HG03175 (cell line): ENCODE results near the gene ELOVL4.

Experiments used
- ATAC-seq: cut with Tn5 transposase; IDR thresholded peaks from one replicate; pipeline ENCODE4 v1.9.1; 2021; ENCODE audit warnings: mild to moderate bottlenecking, moderate library complexity; ENCODE audit not compliant: unreplicated experiment

ELOVL4 gene

GRCh38 chr6:79913369-79913768 lies 34.0 kb downstream of the ELOVL4 start:
- ATAC-seq, result no peak

- ATAC-seq, result no peak
Measured at GRCh38 chr6:79911992-79912391, 35.4 kb downstream of the ELOVL4 start.

GRCh38 chr6:79909517-79909916 lies 37.8 kb downstream of the ELOVL4 start:
- no peak for ATAC-seq

GRCh38 chr6:79902046-79902445 lies 45.3 kb downstream of the ELOVL4 start:
- ATAC-seq, result no peak

- no peak for ATAC-seq
Measured at GRCh38 chr6:79898076-79898475, 49.3 kb downstream of the ELOVL4 start.

- ATAC-seq, result no peak
Measured at GRCh38 chr6:79896075-79896449, 51.3 kb downstream of the ELOVL4 start.

GRCh38 chr6:79895382-79896074 lies 51.8 kb downstream of the ELOVL4 start:
- no peak for ATAC-seq

GRCh38 chr6:79894939-79895338 lies 52.4 kb downstream of the ELOVL4 start:
- no peak for ATAC-seq

GRCh38 chr6:79888587-79888986 lies 58.8 kb downstream of the ELOVL4 start:
- no peak for ATAC-seq

- ATAC-seq, result no peak
Measured at GRCh38 chr6:79878142-79878748, 69.1 kb downstream of the ELOVL4 start.

- ATAC-seq, result no peak
Measured at GRCh38 chr6:79874531-79875134, 72.7 kb downstream of the ELOVL4 start.

- ATAC-seq, result no peak
Measured at GRCh38 chr6:79872986-79873385, 74.4 kb downstream of the ELOVL4 start.

- no peak for ATAC-seq
Measured at GRCh38 chr6:79872303-79872702, 75.0 kb downstream of the ELOVL4 start.

GRCh38 chr6:79869600-79870084 lies 77.7 kb downstream of the ELOVL4 start:
- ATAC-seq, result peak; percentile 100

GRCh38 chr6:79869184-79869583 lies 78.2 kb downstream of the ELOVL4 start:
- ATAC-seq, result no peak

GRCh38 chr6:79868098-79868722 lies 79.1 kb downstream of the ELOVL4 start:
- peak; percentile 33 for ATAC-seq
